ENCODE results near the gene HELZ. TPM values are rescaled to one million over a fixed set of nuclear protein-coding genes. Genes with fewer than 3 reads are reported as not detected.

The HELZ gene
- total and polyA plus RNA-seq, 4 donors = 3.8 to 69.2 (median 25.7) TPM

GRCh38 chr17:67137860-67138259, 107.1 kb downstream of the HELZ start:
- Histone ChIP-seq H3K36me3 (ENCODE audit: control insufficient read depth in 4 of 4, insufficient read depth in 3 of 4, low read depth in 1 of 4, low read length in 3 of 4) (peaks cover 2 to 34% (median 23%) of the 10 kb centered on the region in 4 donors), H3K27ac (ENCODE audit: low read depth in 1 of 2, low read length in 2 of 2) (no peak overlapping the region), H3K27me3 (ENCODE audit: control insufficient read depth in 4 of 4, insufficient read depth in 4 of 4, low read length in 3 of 4) (no peaks in the 10 kb centered on the region), H3K9ac (ENCODE audit: low read depth in 1 of 2, low read length in 2 of 2) (no peak overlapping the region), H3K4me1 (ENCODE audit: control insufficient read depth in 4 of 4, insufficient read depth in 4 of 4, low read length in 3 of 4) (no peaks in the 10 kb centered on the region), H3K9me3 (ENCODE audit: control insufficient read depth in 4 of 4, low read length in 3 of 4) (no peaks in the 10 kb centered on the region), H3K4me3 (ENCODE audit: low read depth in 1 of 3, low read length in 3 of 3) (no peak overlapping the region)
- WGBS = 87% methylated on average over 5 of the region's 5 CpGs
- TF ChIP-seq YY1 (IDR thresholded peaks at IDR 0.05) = no peak
- no peak for TF ChIP-seq JUND (IDR thresholded peaks at IDR 0.05)
- TF ChIP-seq FOXA1 (IDR thresholded peaks at IDR 0.05) = no peak
- no peak for TF ChIP-seq RXRA (IDR thresholded peaks at IDR 0.05)
- TF ChIP-seq NR2F2 (IDR thresholded peaks at IDR 0.05) = no peak
- no peak for TF ChIP-seq FOXA2 (IDR thresholded peaks at IDR 0.05)
- TF ChIP-seq SP1 (IDR thresholded peaks at IDR 0.05) = no peak
- no peak for TF ChIP-seq CTCF (IDR thresholded peaks at IDR 0.05; ENCODE audit: low read depth, low read length, missing input control)
- no peak for TF ChIP-seq HNF4A (conservative IDR thresholded peaks at IDR 0.05)
- no peak for TF ChIP-seq ZBTB33 (IDR thresholded peaks at IDR 0.05)
- no peak for TF ChIP-seq RAD21 (IDR thresholded peaks at IDR 0.05)
- no peak for TF ChIP-seq ATF3 (IDR thresholded peaks at IDR 0.05)
- TF ChIP-seq MAX (IDR thresholded peaks at IDR 0.05) = no peak
- TF ChIP-seq TAF1 (conservative IDR thresholded peaks at IDR 0.05) = no peak
- no peak for TF ChIP-seq EGR1 (IDR thresholded peaks at IDR 0.05; ENCODE audit: low read depth in 2 of 2)
- no peak for TF ChIP-seq HNF4G (IDR thresholded peaks at IDR 0.05)
- TF ChIP-seq REST (IDR thresholded peaks at IDR 0.05) = no peak
- no peak for TF ChIP-seq GABPA (IDR thresholded peaks at IDR 0.05 in 1 of 2, conservative IDR thresholded peaks at IDR 0.05 in 1 of 2)
- DNase-seq (ENCODE audit: low spot score) = no peak
